GM23338 (cell line): ENCODE data around the gene STRA8. TPM values are rescaled to one million over a fixed set of nuclear protein-coding genes. Genes with fewer than 3 reads are reported as not detected.

Experiments
- ATAC-seq: fragments of 200-7000 bp; cut with Tn5 transposase; 3 replicates; pipeline ENCODE4 v1.9.1; 2020
- DNase-seq: peaks from one replicate; pipeline ENCODE4 v3.0.0-alpha.2; 2015; ENCODE audit warnings: low spot score
- H2AFZ ChIP-seq: fragments of 200-600 bp; sonication (generic); 2 replicates; pipeline ENCODE4 v1.8.0; 2016; ENCODE audit warnings: antibody characterized with exemption, mild to moderate bottlenecking, moderate library complexity
- H3F3A ChIP-seq: fragments of 200-600 bp; sonication (generic); replicated peaks from 2 replicates; pipeline ENCODE4 v1.8.0; 2017; ENCODE audit warnings: antibody characterized with exemption, mixed run types, low read depth
- H3K27ac ChIP-seq: fragments of 200-600 bp; sonication (generic); 2 replicates; pipeline ENCODE4 v1.6.1; 2016; ENCODE audit warnings: low read depth
- H3K27me3 ChIP-seq: fragments of 200-600 bp; sonication (generic); 2 replicates; pipeline ENCODE4 v1.8.0; 2016; ENCODE audit warnings: mild to moderate bottlenecking, mixed run types, moderate library complexity; ENCODE audit not compliant: insufficient read depth
- H3K36me3 ChIP-seq: fragments of 200-600 bp; sonication (generic); 2 replicates; pipeline ENCODE4 v1.8.0; 2016; ENCODE audit warnings: mild to moderate bottlenecking; ENCODE audit not compliant: insufficient read depth
- H3K4me1 ChIP-seq: fragments of 200-600 bp; sonication (generic); 2 replicates; pipeline ENCODE4 v1.8.0; 2016; ENCODE audit warnings: mild to moderate bottlenecking, moderate library complexity; ENCODE audit not compliant: insufficient read depth
- H3K4me2 ChIP-seq: fragments of 200-600 bp; sonication (generic); 2 replicates; pipeline ENCODE4 v1.7.1; 2017; ENCODE audit warnings: mixed run types
- H3K4me3 ChIP-seq: fragments of 200-600 bp; sonication (generic); 2 replicates; pipeline ENCODE4 v1.6.1; 2016; ENCODE audit warnings: mixed run types
- H3K79me2 ChIP-seq: fragments of 200-600 bp; sonication (generic); replicated peaks from 2 replicates; pipeline ENCODE4 v1.8.0; 2017; ENCODE audit warnings: mild to moderate bottlenecking; ENCODE audit not compliant: insufficient read depth
- H3K9me2 ChIP-seq: fragments of 200-600 bp; sonication (generic); 2 replicates; pipeline ENCODE4 v1.8.0; 2017; ENCODE audit not compliant: insufficient read depth
- H4K20me1 ChIP-seq: fragments of 200-600 bp; sonication (generic); replicated peaks from 2 replicates; pipeline ENCODE4 v1.8.0; 2017; ENCODE audit warnings: mild to moderate bottlenecking; ENCODE audit not compliant: insufficient read depth
- H3K27ac Mint-ChIP-seq: 2 replicates; pipeline ENCODE4 v1.8.0; 2020; ENCODE audit warnings: inconsistent platforms, mild to moderate bottlenecking, moderate library complexity, mixed read lengths
- H3K27me3 Mint-ChIP-seq: 3 replicates; pipeline ENCODE4 v1.8.0; 2022; ENCODE audit warnings: low read depth, mild to moderate bottlenecking, moderate library complexity, mixed read lengths, inconsistent platforms; ENCODE audit not compliant: insufficient read depth, poor library complexity
- H3K36me3 Mint-ChIP-seq: 3 replicates; pipeline ENCODE4 v1.8.0; 2021; ENCODE audit warnings: low read depth, mild to moderate bottlenecking, inconsistent platforms, moderate library complexity, mixed read lengths
- H3K4me1 Mint-ChIP-seq: 3 replicates; pipeline ENCODE4 v1.8.0; 2020; ENCODE audit warnings: mild to moderate bottlenecking, inconsistent platforms, mixed read lengths
- H3K4me3 Mint-ChIP-seq: 3 replicates; pipeline ENCODE4 v1.8.0; 2021; ENCODE audit warnings: moderate library complexity, mild to moderate bottlenecking, inconsistent platforms, mixed read lengths
- H3K9me3 Mint-ChIP-seq: 3 replicates; pipeline ENCODE4 v1.8.0; 2020; ENCODE audit warnings: moderate library complexity, mild to moderate bottlenecking, inconsistent platforms, mixed read lengths
- CREB1 ChIP-seq: fragments of 250-450 bp; sonication (Bioruptor Pico); IDR thresholded peaks from 2 replicates; pipeline ENCODE4 v1.5.0; 2020; ENCODE audit warnings: low read depth, mild to moderate bottlenecking, moderate library complexity
- EZH2 ChIP-seq: fragments of 200-600 bp; sonication (generic); IDR thresholded peaks from one replicate; pipeline ENCODE4 v1.8.0; 2017; ENCODE audit warnings: antibody characterized with exemption, mild to moderate bottlenecking, low read depth; ENCODE audit not compliant: unreplicated experiment
- NANOG ChIP-seq: IDR thresholded peaks from 2 replicates; pipeline ENCODE4 v1.6.1; 2016; ENCODE audit warnings: antibody characterized with exemption, borderline replicate concordance
- POLR2AphosphoS5 ChIP-seq: IDR thresholded peaks from 2 replicates; pipeline ENCODE4 v1.6.1; 2016; ENCODE audit warnings: antibody characterized with exemption, low read depth
- STAT1 ChIP-seq: IDR thresholded peaks from one replicate; pipeline ENCODE4 v1.6.1; 2016; ENCODE audit warnings: antibody characterized with exemption; ENCODE audit not compliant: unreplicated experiment
- microRNA-seq: library from miRNA; unstranded; fragments of <30 nt; microRNA quantifications from one replicate; pipeline ENCODE4, GENCODE V29; 2017
- polyA plus RNA-seq: library from polyadenylated mRNA; unstranded; fragments of >200 nt; fragmentation: Nextera tagmentation; extraction: Ambion mirVana; gene quantifications from 2 replicates; pipeline ENCODE4 v1.2.1, GENCODE V29; 2016
- small RNA-seq: library from RNA; depleted of rRNA; stranded (forward); fragments of <200 nt; gene quantifications from one replicate; pipeline ENCODE3, GENCODE V24; 2014; ENCODE audit warnings: low replicate concordance
- total RNA-seq: library from RNA; depleted of rRNA; stranded (reverse); fragments of >200 nt; shearing (Covaris generic); gene quantifications from 2 replicates; pipeline ENCODE4 v1.2.3, GENCODE V29; 2014; rRNA removed

Gene STRA8
- total and polyA plus RNA-seq, 2 experiments from 2014 or later, result not detected

DNA sequence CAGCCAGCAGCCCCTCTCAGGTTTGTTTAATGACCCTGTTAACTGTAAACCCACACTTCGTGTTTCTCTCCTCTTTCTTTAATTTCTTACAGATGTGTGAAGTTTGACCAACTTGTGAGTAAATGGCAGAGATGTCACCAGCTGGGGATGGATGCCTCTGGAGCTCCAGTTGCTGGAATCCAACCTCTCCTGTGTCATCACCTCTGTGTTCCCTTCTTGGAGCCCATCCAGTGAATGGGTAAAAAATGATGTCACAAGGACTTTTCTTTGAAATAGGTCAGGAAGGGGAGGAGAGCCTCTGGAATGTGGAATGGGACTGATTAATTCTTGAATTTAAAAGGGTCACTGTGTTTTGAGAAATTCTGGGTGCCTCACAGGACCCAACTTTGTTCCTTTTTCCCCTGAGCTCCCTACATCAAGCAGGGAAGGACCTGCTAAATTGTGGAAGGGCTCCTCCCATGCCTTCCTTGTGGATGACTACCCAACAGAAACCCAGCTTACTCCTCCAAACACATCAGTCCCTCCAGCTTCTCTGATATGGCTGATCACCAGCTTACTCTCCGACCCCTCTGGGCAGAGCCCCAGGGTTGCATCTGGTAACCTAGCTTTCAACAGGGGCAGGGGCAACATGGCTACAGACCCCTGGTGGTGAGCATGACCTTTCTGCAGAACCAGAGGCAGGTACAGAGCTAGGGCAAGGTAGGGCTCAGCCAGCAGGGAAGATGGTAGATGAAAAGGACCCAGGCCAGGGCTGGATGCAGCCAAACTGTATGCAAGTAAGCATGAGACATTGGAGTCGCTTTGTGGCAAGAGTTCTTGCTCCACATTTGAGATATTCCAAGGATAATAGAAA, 67.5 kb downstream of the STRA8 start:
- no peaks in the 10 kb centered on the region for H3K9me2 ChIP-seq
- H3F3A ChIP-seq, result no peaks in the 10 kb centered on the region
- ATAC-seq (no peak), DNase-seq (no peak)
- H3K36me3 ChIP-seq, result no peaks in the 10 kb centered on the region
- TF ChIP-seq EZH2 (no peak), NANOG (no peak), STAT1 (no peak), POLR2AphosphoS5 (no peak), CREB1 (no peak)
- H3K27ac Mint-ChIP-seq, result no peak overlapping the region
- peaks cover 6% of the 10 kb centered on the region for H3K4me1 Mint-ChIP-seq
- H3K4me2 ChIP-seq, result no peak overlapping the region
- no peak overlapping the region for H2AFZ ChIP-seq
- peaks cover 4% of the 10 kb centered on the region; the same call in 2 of the 3 replicates for H3K36me3 Mint-ChIP-seq
- no peak overlapping the region for H3K4me3 ChIP-seq
- no peak overlapping the region for H3K4me3 Mint-ChIP-seq
- 0 out of 2 replicates have a peak, but pooled peaks cover 6% of the 10 kb centered on the region for H3K4me1 ChIP-seq
- no peaks in the 10 kb centered on the region for H3K79me2 ChIP-seq
- H3K27me3 Mint-ChIP-seq, result peaks cover 2% of the 10 kb centered on the region
- peaks cover 16% of the 10 kb centered on the region for H3K9me3 Mint-ChIP-seq
- H3K27me3 ChIP-seq, result no peaks in the 10 kb centered on the region
- H4K20me1 ChIP-seq, result no peaks in the 10 kb centered on the region
- no peak overlapping the region for H3K27ac ChIP-seq

Small RNA genes within 50 kb of the gene (microRNA-seq; reads per million reads assigned to microRNA genes)
- gene MIR6509, result not detected

Small RNA genes within 50 kb of the gene (small RNA-seq; reads per million reads assigned to genes)
- gene MIR6509, result not detected

Other genes with a start within 250 kb of the STRA8 start
- 3.2 and 4.5 TPM in 2 replicates for gene AGBL3, start 247.3 kb upstream of the STRA8 start, total RNA-seq
- gene AGBL3, start 247.3 kb upstream of the STRA8 start, polyA plus RNA-seq, result 5.6 and 5.9 TPM in 2 replicates
- gene TMEM140, start 85.8 kb upstream of the STRA8 start, total RNA-seq, result not detected in 2 replicates
- 1.3 and 2.7 TPM in 2 replicates for gene TMEM140, start 85.8 kb upstream of the STRA8 start, polyA plus RNA-seq
- 57.2 and 70.6 TPM in 2 replicates for gene CYREN, start 63.1 kb upstream of the STRA8 start, total RNA-seq
- 21.6 and 22.7 TPM in 2 replicates for gene CYREN, start 63.1 kb upstream of the STRA8 start, polyA plus RNA-seq
- gene WDR91, start 22.3 kb upstream of the STRA8 start, total RNA-seq, result 9.7 and 32.6 TPM in 2 replicates
- gene WDR91, start 22.3 kb upstream of the STRA8 start, polyA plus RNA-seq, result 5.4 and 5.8 TPM in 2 replicates